Neural cell (in vitro differentiated cells): ENCODE data around the gene SFRP5. TPM values are rescaled to one million over a fixed set of nuclear protein-coding genes. Genes with fewer than 3 reads are reported as not detected.

Experiments
- H2AFZ ChIP-seq: fragments of 200-600, 300-800 bp; sonication (generic), shearing (Covaris generic); 2 replicates; pipeline ENCODE4 v1.6.0; 2014; ENCODE audit warnings: low read depth, mild to moderate bottlenecking, antibody characterized with exemption, low read length, moderate library complexity
- H3F3A ChIP-seq: fragments of 200-600 bp; shearing (Covaris generic); 2 replicates; pipeline ENCODE4 v1.6.1; 2016; ENCODE audit warnings: mild to moderate bottlenecking, moderate library complexity, mixed read lengths, antibody characterized with exemption, low read length; ENCODE audit not compliant: insufficient read depth, poor library complexity, severe bottlenecking
- H3K27ac ChIP-seq: fragments of 200-600, 300-800 bp; sonication (generic), shearing (Covaris generic); 2 replicates; pipeline ENCODE4 v1.5.1; 2014; ENCODE audit warnings: mild to moderate bottlenecking, low read length, moderate library complexity
- H3K27me3 ChIP-seq: fragments of 300-800, 200-600 bp; sonication (generic), shearing (Covaris generic); 2 replicates; pipeline ENCODE4 v1.6.0; 2014; ENCODE audit warnings: mild to moderate bottlenecking, low read depth, low read length, moderate library complexity; ENCODE audit not compliant: insufficient read depth
- H3K36me3 ChIP-seq: fragments of 300-800, 200-600 bp; sonication (generic), shearing (Covaris generic); 2 replicates; pipeline ENCODE4 v1.5.1; 2014; ENCODE audit warnings: mild to moderate bottlenecking, antibody characterized with exemption, low read length, moderate library complexity; ENCODE audit not compliant: insufficient read depth
- H3K4me2 ChIP-seq: fragments of 300-800, 200-600 bp; sonication (generic), shearing (Covaris generic); 2 replicates; pipeline ENCODE4 v1.6.0; 2014; ENCODE audit warnings: mild to moderate bottlenecking, low read length
- H3K4me3 ChIP-seq: fragments of 300-800, 200-600 bp; sonication (generic), shearing (Covaris generic); 2 replicates; pipeline ENCODE4 v1.5.1; 2014; ENCODE audit warnings: mild to moderate bottlenecking, low read length, moderate library complexity
- H3K79me2 ChIP-seq: fragments of 200-600 bp; shearing (Covaris generic); replicated peaks from 2 replicates; pipeline ENCODE4 v1.6.0; 2014; ENCODE audit warnings: mild to moderate bottlenecking, low read length, moderate library complexity; ENCODE audit not compliant: insufficient read depth
- H3K9ac ChIP-seq: fragments of 300-800, 200-600 bp; sonication (generic), shearing (Covaris generic); 2 replicates; pipeline ENCODE4 v1.6.1; 2016; ENCODE audit warnings: mild to moderate bottlenecking, low read length, mixed read lengths
- H3K9me2 ChIP-seq: fragments of 200-600 bp; shearing (Covaris generic); 2 replicates; pipeline ENCODE4 v1.6.1; 2016; ENCODE audit warnings: mild to moderate bottlenecking, low read length, mixed read lengths; ENCODE audit not compliant: insufficient read depth
- H3K9me3 ChIP-seq: fragments of 200-600, 300-800 bp; sonication (generic), shearing (Covaris generic); 2 replicates; pipeline ENCODE4 v1.6.1; 2016; ENCODE audit warnings: mild to moderate bottlenecking, mixed run types, low read length, moderate library complexity, mixed read lengths
- H4K20me1 ChIP-seq: fragments of 200-600 bp; shearing (Covaris generic); 2 replicates; pipeline ENCODE4 v1.6.1; 2016; ENCODE audit warnings: mild to moderate bottlenecking, mixed run types; ENCODE audit not compliant: insufficient read depth
- EP300 ChIP-seq: fragments of 450-650 bp; conservative IDR thresholded peaks from 2 replicates; pipeline ENCODE4 v1.6.1; 2014; ENCODE audit warnings: antibody characterized with exemption, mild to moderate bottlenecking, moderate library complexity; ENCODE audit not compliant: poor library complexity, severe bottlenecking
- EZH2 ChIP-seq: fragments of 200-600, 300-800 bp; shearing (Covaris generic), sonication (generic); IDR thresholded peaks from 2 replicates; pipeline ENCODE4 v1.6.1; 2014; ENCODE audit warnings: antibody characterized with exemption, low read length, borderline replicate concordance, mild to moderate bottlenecking; ENCODE audit not compliant: insufficient read depth, poor library complexity, severe bottlenecking
- MXI1 ChIP-seq: fragments of 450-650 bp; conservative IDR thresholded peaks from 2 replicates; pipeline ENCODE4 v1.6.1; 2014; ENCODE audit warnings: antibody characterized with exemption, mild to moderate bottlenecking; ENCODE audit not compliant: poor library complexity, severe bottlenecking
- POLR2AphosphoS5 ChIP-seq: IDR thresholded peaks from 2 replicates; pipeline ENCODE4 v1.6.1; 2012
- RAD21 ChIP-seq: fragments of 450-650 bp; conservative IDR thresholded peaks from 2 replicates; pipeline ENCODE4 v1.6.1; 2014; ENCODE audit warnings: antibody characterized with exemption, mild to moderate bottlenecking, moderate library complexity
- SMC3 ChIP-seq: fragments of 450-650 bp; conservative IDR thresholded peaks from 2 replicates; pipeline ENCODE4 v1.6.1; 2014; ENCODE audit warnings: antibody characterized with exemption, mild to moderate bottlenecking, moderate library complexity; ENCODE audit not compliant: poor library complexity
- TAF1 ChIP-seq: IDR thresholded peaks from 2 replicates; pipeline ENCODE4 v1.6.1; 2012; ENCODE audit warnings: low read depth
- polyA plus RNA-seq: library from polyadenylated mRNA; depleted of rRNA; stranded (reverse); fragments of >200 nt; gene quantifications from 2 replicates; pipeline ENCODE4 v1.2.3, GENCODE V29; 2014
- TF ChIP-seq, protein P1 (sequence below): fragments of 450-650 bp; IDR thresholded peaks from 2 replicates; pipeline ENCODE4 v1.5.1; 2014; ENCODE audit warnings: antibody characterized with exemption, mild to moderate bottlenecking, moderate library complexity; ENCODE audit not compliant: poor library complexity, severe bottlenecking
- TF ChIP-seq, protein P2 (sequence below): IDR thresholded peaks from 2 replicates; pipeline ENCODE4 v1.6.1; 2012; ENCODE audit warnings: borderline replicate concordance

SFRP5 gene
- polyA plus RNA-seq, 1 donor from 2014 or later, result 1.2 TPM

DNA sequence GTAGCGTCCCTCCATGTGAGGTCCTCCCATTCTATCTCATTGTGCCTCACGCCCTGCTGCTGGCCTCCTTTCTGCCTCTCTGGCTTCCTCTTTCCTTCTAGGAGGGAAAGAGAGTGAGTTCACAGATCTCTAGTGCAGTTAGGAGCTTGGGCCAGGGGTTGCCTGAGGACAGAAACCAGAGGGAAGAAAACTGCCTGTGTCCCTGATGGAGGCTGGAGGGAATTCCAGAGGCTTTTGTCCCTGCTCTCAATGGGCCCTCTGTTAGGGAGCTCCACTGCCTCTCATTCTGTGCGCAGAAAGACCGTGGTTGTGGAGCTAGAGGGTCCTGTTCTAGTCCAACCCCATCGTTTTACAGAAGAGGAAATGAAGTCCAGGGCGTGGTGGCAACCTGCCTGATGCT is 53.6 kb downstream of the SFRP5 start:
- TF ChIP-seq SMC3, result no peak
- TF ChIP-seq, protein P1, sequence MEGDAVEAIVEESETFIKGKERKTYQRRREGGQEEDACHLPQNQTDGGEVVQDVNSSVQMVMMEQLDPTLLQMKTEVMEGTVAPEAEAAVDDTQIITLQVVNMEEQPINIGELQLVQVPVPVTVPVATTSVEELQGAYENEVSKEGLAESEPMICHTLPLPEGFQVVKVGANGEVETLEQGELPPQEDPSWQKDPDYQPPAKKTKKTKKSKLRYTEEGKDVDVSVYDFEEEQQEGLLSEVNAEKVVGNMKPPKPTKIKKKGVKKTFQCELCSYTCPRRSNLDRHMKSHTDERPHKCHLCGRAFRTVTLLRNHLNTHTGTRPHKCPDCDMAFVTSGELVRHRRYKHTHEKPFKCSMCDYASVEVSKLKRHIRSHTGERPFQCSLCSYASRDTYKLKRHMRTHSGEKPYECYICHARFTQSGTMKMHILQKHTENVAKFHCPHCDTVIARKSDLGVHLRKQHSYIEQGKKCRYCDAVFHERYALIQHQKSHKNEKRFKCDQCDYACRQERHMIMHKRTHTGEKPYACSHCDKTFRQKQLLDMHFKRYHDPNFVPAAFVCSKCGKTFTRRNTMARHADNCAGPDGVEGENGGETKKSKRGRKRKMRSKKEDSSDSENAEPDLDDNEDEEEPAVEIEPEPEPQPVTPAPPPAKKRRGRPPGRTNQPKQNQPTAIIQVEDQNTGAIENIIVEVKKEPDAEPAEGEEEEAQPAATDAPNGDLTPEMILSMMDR, result no peak
- TF ChIP-seq EZH2, result no peak
- TF ChIP-seq, protein P2, sequence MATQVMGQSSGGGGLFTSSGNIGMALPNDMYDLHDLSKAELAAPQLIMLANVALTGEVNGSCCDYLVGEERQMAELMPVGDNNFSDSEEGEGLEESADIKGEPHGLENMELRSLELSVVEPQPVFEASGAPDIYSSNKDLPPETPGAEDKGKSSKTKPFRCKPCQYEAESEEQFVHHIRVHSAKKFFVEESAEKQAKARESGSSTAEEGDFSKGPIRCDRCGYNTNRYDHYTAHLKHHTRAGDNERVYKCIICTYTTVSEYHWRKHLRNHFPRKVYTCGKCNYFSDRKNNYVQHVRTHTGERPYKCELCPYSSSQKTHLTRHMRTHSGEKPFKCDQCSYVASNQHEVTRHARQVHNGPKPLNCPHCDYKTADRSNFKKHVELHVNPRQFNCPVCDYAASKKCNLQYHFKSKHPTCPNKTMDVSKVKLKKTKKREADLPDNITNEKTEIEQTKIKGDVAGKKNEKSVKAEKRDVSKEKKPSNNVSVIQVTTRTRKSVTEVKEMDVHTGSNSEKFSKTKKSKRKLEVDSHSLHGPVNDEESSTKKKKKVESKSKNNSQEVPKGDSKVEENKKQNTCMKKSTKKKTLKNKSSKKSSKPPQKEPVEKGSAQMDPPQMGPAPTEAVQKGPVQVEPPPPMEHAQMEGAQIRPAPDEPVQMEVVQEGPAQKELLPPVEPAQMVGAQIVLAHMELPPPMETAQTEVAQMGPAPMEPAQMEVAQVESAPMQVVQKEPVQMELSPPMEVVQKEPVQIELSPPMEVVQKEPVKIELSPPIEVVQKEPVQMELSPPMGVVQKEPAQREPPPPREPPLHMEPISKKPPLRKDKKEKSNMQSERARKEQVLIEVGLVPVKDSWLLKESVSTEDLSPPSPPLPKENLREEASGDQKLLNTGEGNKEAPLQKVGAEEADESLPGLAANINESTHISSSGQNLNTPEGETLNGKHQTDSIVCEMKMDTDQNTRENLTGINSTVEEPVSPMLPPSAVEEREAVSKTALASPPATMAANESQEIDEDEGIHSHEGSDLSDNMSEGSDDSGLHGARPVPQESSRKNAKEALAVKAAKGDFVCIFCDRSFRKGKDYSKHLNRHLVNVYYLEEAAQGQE, result no peak
- TF ChIP-seq POLR2AphosphoS5, result no peak
- no peak for TF ChIP-seq MXI1
- TF ChIP-seq EP300, result no peak
- no peak for TF ChIP-seq RAD21
- no peak for TF ChIP-seq TAF1
- Histone ChIP-seq H3K27ac (no peak overlapping the region), H3K9me2 (no peaks in the 10 kb centered on the region), H3K4me3 (no peak overlapping the region), H3K9ac (no peak overlapping the region), H3K9me3 (no peaks in the 10 kb centered on the region), H3F3A (no peaks in the 10 kb centered on the region), H3K36me3 (no peaks in the 10 kb centered on the region), H3K4me2 (no peak overlapping the region), H3K27me3 (peaks cover 12% of the 10 kb centered on the region), H4K20me1 (no peaks in the 10 kb centered on the region), H2AFZ (no peak overlapping the region), H3K79me2 (no peaks in the 10 kb centered on the region)

DNA sequence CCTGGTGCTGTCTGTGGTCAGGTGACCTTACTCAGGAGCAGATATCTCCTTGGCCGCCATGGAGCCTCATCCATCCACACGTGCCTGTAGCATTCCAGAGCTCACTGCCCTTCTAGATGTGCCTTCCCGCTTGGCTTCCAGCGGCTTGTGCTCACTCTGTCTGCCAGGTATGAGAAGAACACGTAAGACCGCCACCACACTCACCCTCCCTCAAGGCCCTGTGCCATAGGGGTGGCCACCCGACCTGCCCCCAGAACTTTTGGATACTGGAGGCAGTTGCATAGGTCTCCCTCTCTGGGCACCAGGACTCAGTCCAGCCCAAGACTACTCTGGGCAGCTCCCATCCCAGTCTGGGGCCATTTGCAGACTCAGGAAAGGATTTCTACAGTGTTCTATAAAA is 54.2 kb downstream of the SFRP5 start:
- Histone ChIP-seq H3K9me2 (no peaks in the 10 kb centered on the region), H3K27me3 (peaks cover 16% of the 10 kb centered on the region), H2AFZ (no peak overlapping the region), H3K9me3 (no peaks in the 10 kb centered on the region), H3K4me2 (no peak overlapping the region), H3K27ac (no peak overlapping the region), H4K20me1 (no peaks in the 10 kb centered on the region), H3F3A (no peaks in the 10 kb centered on the region), H3K9ac (no peak overlapping the region), H3K4me3 (no peak overlapping the region), H3K79me2 (no peaks in the 10 kb centered on the region), H3K36me3 (no peaks in the 10 kb centered on the region)
- TF ChIP-seq SMC3 (no peak), RAD21 (no peak), TAF1 (no peak), EZH2 (no peak), POLR2AphosphoS5 (no peak), EP300 (no peak)
- TF ChIP-seq, protein P2, result no peak
- TF ChIP-seq, protein P1, result no peak
